Measurements from ENCODE around the gene EFCAB6. TPM values are rescaled to one million over a fixed set of nuclear protein-coding genes. Genes with fewer than 3 reads are reported as not detected.

The EFCAB6 gene
- total and polyA plus RNA-seq, 10 of the 15 experiments (the other 5 are each of a cell fraction or from before 2014, with no cell fraction given) = 0.05 to 0.42 (median 0.19) TPM

DNA sequence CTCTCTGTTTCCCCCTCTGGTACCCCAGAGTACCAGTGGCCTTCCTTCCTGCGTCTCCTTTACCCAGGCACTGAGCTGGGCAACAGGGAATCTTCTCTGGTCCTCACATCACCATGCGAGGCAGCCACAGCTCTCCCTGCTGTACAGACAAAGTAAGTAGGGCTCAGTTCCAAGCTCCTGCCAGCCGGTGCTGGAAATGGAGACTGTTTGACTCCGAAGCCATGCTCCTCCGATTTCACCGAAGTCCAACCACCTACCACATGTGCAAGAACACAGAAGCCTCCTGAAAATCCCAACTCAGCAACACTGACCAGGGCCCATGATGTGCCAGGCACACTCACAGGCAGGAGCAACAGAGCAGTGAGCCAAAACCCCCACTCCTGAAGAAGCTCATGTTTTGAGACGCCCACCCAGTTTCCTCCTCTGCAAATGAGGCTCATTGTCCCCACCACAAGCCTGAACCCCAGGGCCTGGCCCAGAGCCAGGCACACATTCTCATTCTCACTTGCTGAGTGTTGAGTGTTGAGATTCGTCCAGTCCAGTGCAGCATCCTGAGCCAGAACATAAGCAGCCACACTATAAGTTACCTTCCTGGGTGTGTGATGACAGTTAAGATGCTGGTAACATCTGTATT is 244.3 kb downstream of the EFCAB6 start:
- H3K27me3 ChIP-seq (replicated peaks in 1 of 2; ENCODE audit: control insufficient read depth in 2 of 2, insufficient read depth in 2 of 2, low read length in 1 of 2) = peaks cover 2% of the 10 kb centered on the region in 2 experiments; a peak in 2 of 4 replicates
- no peak overlapping the region for H2AFZ ChIP-seq (ENCODE audit: control insufficient read depth, low read depth, low read length)
- intact Hi-C loops (cut with micrococcal nuclease; ENCODE audit: unreplicated experiment) = no loop called here
- POLR2A ChIA-PET = no interaction called here
- H3K79me2 ChIP-seq (ENCODE audit: control insufficient read depth, insufficient read depth, low read length) = no peaks in the 10 kb centered on the region
- RAD21 ChIA-PET (ENCODE audit: unreplicated experiment) = no interaction called here
- DNase-seq (ENCODE audit: low read depth, low spot score) (no peak), ATAC-seq (no peak), FAIRE-seq (no peak)
- no peak overlapping the region for H3K9ac ChIP-seq (ENCODE audit: control insufficient read depth, insufficient read depth, low read length)
- in situ Hi-C loops (cut with MboI) = no loop called here
- no TSS peak for BruUV-seq (replicated peaks)
- no peak overlapping the region for H3K27ac ChIP-seq (ENCODE audit: control insufficient read depth, insufficient read depth)
- TF ChIP-seq BACH1 (IDR thresholded peaks at IDR 0.05; ENCODE audit: borderline replicate concordance) = no peak
- TF ChIP-seq, protein P1, sequence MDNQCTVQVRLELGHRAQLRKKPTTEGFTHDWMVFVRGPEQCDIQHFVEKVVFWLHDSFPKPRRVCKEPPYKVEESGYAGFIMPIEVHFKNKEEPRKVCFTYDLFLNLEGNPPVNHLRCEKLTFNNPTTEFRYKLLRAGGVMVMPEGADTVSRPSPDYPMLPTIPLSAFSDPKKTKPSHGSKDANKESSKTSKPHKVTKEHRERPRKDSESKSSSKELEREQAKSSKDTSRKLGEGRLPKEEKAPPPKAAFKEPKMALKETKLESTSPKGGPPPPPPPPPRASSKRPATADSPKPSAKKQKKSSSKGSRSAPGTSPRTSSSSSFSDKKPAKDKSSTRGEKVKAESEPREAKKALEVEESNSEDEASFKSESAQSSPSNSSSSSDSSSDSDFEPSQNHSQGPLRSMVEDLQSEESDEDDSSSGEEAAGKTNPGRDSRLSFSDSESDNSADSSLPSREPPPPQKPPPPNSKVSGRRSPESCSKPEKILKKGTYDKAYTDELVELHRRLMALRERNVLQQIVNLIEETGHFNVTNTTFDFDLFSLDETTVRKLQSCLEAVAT (IDR thresholded peaks at IDR 0.05) = no peak
- no peak for TF ChIP-seq NFYB (IDR thresholded peaks at IDR 0.05; ENCODE audit: insufficient read depth, low read depth, low read length)
- TF ChIP-seq POLR2AphosphoS5 (IDR thresholded peaks at IDR 0.05; ENCODE audit: low read length) = no peak
- TF ChIP-seq KLF5 (IDR thresholded peaks at IDR 0.05; ENCODE audit: partially characterized antibody) = no peak
- no peak for TF ChIP-seq ZNF622 (IDR thresholded peaks at IDR 0.05)
- no peak for TF ChIP-seq HDGF (IDR thresholded peaks at IDR 0.05)
- no peak for TF ChIP-seq RUNX3 (IDR thresholded peaks at IDR 0.05; ENCODE audit: low read length)
- no peak for TF ChIP-seq TCF12 (IDR thresholded peaks at IDR 0.05; ENCODE audit: low read depth, low read length)
- no peak for TF ChIP-seq KAT2A (conservative IDR thresholded peaks at IDR 0.05; ENCODE audit: control insufficient read depth, low read depth, low read length)
- TF ChIP-seq TAF1 (IDR thresholded peaks at IDR 0.05; ENCODE audit: borderline replicate concordance, low read depth, low read length) = no peak
- no peak for TF ChIP-seq YY1 (IDR thresholded peaks at IDR 0.05; ENCODE audit: low read depth, low read length)
- TF ChIP-seq EP300 (IDR thresholded peaks at IDR 0.05; ENCODE audit: borderline replicate concordance in 1 of 2, control insufficient read depth in 1 of 2, low read depth in 2 of 2, low read length in 2 of 2) = no peak
- TF ChIP-seq CHD4 (IDR thresholded peaks at IDR 0.05) = no peak
- TF ChIP-seq, protein P2, sequence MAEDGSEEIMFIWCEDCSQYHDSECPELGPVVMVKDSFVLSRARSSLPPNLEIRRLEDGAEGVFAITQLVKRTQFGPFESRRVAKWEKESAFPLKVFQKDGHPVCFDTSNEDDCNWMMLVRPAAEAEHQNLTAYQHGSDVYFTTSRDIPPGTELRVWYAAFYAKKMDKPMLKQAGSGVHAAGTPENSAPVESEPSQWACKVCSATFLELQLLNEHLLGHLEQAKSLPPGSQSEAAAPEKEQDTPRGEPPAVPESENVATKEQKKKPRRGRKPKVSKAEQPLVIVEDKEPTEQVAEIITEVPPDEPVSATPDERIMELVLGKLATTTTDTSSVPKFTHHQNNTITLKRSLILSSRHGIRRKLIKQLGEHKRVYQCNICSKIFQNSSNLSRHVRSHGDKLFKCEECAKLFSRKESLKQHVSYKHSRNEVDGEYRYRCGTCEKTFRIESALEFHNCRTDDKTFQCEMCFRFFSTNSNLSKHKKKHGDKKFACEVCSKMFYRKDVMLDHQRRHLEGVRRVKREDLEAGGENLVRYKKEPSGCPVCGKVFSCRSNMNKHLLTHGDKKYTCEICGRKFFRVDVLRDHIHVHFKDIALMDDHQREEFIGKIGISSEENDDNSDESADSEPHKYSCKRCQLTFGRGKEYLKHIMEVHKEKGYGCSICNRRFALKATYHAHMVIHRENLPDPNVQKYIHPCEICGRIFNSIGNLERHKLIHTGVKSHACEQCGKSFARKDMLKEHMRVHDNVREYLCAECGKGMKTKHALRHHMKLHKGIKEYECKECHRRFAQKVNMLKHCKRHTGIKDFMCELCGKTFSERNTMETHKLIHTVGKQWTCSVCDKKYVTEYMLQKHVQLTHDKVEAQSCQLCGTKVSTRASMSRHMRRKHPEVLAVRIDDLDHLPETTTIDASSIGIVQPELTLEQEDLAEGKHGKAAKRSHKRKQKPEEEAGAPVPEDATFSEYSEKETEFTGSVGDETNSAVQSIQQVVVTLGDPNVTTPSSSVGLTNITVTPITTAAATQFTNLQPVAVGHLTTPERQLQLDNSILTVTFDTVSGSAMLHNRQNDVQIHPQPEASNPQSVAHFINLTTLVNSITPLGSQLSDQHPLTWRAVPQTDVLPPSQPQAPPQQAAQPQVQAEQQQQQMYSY (CRISPR knock-in tag; IDR thresholded peaks at IDR 0.05) = no peak
- TF ChIP-seq, protein P3, sequence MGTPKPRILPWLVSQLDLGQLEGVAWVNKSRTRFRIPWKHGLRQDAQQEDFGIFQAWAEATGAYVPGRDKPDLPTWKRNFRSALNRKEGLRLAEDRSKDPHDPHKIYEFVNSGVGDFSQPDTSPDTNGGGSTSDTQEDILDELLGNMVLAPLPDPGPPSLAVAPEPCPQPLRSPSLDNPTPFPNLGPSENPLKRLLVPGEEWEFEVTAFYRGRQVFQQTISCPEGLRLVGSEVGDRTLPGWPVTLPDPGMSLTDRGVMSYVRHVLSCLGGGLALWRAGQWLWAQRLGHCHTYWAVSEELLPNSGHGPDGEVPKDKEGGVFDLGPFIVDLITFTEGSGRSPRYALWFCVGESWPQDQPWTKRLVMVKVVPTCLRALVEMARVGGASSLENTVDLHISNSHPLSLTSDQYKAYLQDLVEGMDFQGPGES (IDR thresholded peaks at IDR 0.05) = no peak
- TF ChIP-seq, protein P4, sequence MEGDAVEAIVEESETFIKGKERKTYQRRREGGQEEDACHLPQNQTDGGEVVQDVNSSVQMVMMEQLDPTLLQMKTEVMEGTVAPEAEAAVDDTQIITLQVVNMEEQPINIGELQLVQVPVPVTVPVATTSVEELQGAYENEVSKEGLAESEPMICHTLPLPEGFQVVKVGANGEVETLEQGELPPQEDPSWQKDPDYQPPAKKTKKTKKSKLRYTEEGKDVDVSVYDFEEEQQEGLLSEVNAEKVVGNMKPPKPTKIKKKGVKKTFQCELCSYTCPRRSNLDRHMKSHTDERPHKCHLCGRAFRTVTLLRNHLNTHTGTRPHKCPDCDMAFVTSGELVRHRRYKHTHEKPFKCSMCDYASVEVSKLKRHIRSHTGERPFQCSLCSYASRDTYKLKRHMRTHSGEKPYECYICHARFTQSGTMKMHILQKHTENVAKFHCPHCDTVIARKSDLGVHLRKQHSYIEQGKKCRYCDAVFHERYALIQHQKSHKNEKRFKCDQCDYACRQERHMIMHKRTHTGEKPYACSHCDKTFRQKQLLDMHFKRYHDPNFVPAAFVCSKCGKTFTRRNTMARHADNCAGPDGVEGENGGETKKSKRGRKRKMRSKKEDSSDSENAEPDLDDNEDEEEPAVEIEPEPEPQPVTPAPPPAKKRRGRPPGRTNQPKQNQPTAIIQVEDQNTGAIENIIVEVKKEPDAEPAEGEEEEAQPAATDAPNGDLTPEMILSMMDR (IDR thresholded peaks at IDR 0.05 in 2 of 3, conservative IDR thresholded peaks at IDR 0.05 in 1 of 3; ENCODE audit: control insufficient read depth in 2 of 3, extremely low read depth in 1 of 3, insufficient read depth in 1 of 3, low read depth in 3 of 3, low read length in 3 of 3) = no peak
- no peaks in the 10 kb centered on the region for H4K20me1 ChIP-seq (ENCODE audit: control insufficient read depth, insufficient read depth)
- H3K4me1 ChIP-seq (ENCODE audit: control insufficient read depth, insufficient read depth, low read length) = no peaks in the 10 kb centered on the region
- no peaks in the 10 kb centered on the region for H3K36me3 ChIP-seq (ENCODE audit: control insufficient read depth in 2 of 2, insufficient read depth in 2 of 2, low read length in 1 of 2)
- H3K4me2 ChIP-seq (ENCODE audit: control insufficient read depth, insufficient read depth) = no peak overlapping the region
- SMC1A ChIA-PET (ENCODE audit: uncharacterized antibody, unreplicated experiment) = no interaction called here
- 19% methylated on average over 8 of the region's 8 CpGs for WGBS (ENCODE audit: insufficient coverage, insufficient replicate concordance, low lambda C conversion rate, missing lambda C conversion rate)
- no peaks in the 10 kb centered on the region for H3K9me3 ChIP-seq (replicated peaks; ENCODE audit: control insufficient read depth, insufficient read depth, low read length)
- no peak overlapping the region for H3K4me3 ChIP-seq
- CTCF ChIA-PET = no interaction called here

Data from GM12878 (cell line).